ENCODE results near the gene MORN2. TPM values are rescaled to one million over a fixed set of nuclear protein-coding genes. Genes with fewer than 3 reads are reported as not detected.
A peak's percentile ranks its signal among the peaks of the same experiment; 100 is the strongest.
"Not testable (repeated sequence)": the region's sequence is repeated elsewhere in the genome, so short reads cannot be mapped to it uniquely, and the experiment has no call there.

MORN2 gene
- total RNA-seq (10.8 TPM), polyA plus RNA-seq (26.8 TPM)
- long read RNA-seq, donor 1, partial matches to known transcripts, result 0 of 1 reads
- long read RNA-seq, donor 1, other reads (novel, unspliced or antisense), result 0 of 1 reads
- long read RNA-seq, donor 2, partial matches to known transcripts, result 0 of 3 reads
- long read RNA-seq, donor 2, other reads (novel, unspliced or antisense), result 0 of 3 reads
- long read RNA-seq, donor 3, transcript MORN2-201 (5 exons, 739 nt), result major isoform, 13 of 13 reads
- long read RNA-seq, donor 3, partial matches to known transcripts, result 0 of 13 reads
- long read RNA-seq, donor 3, other reads (novel, unspliced or antisense), result 0 of 13 reads
- long read RNA-seq, donor 4, partial matches to known transcripts, result 0 of 1 reads
- long read RNA-seq, donor 4, other reads (novel, unspliced or antisense), result 0 of 1 reads
- long read RNA-seq, donor 5, transcript MORN2-201 (5 exons, 739 nt), result major isoform, 17 of 22 reads
- long read RNA-seq, donor 5, partial matches to known transcripts, result 5 of 22 reads
- long read RNA-seq, donor 5, other reads (novel, unspliced or antisense), result 0 of 22 reads
- long read RNA-seq, donor 6, transcript MORN2-201 (5 exons, 739 nt), result major isoform, 7 of 7 reads
- long read RNA-seq, donor 6, partial matches to known transcripts, result 0 of 7 reads
- long read RNA-seq, donor 6, other reads (novel, unspliced or antisense), result 0 of 7 reads
- long read RNA-seq, donor 7, partial matches to known transcripts, result 0 of 4 reads
- long read RNA-seq, donor 7, other reads (novel, unspliced or antisense), result 0 of 4 reads
- long read RNA-seq, donor 8, partial matches to known transcripts, result 0 of 1 reads
- long read RNA-seq, donor 8, other reads (novel, unspliced or antisense), result 0 of 1 reads
- long read RNA-seq, donor 9, partial matches to known transcripts, result 0 of 4 reads
- long read RNA-seq, donor 9, other reads (novel, unspliced or antisense), result 0 of 4 reads
- long read RNA-seq, donor 10, partial matches to known transcripts, result 0 of 2 reads
- long read RNA-seq, donor 10, other reads (novel, unspliced or antisense), result 0 of 2 reads

DNA sequence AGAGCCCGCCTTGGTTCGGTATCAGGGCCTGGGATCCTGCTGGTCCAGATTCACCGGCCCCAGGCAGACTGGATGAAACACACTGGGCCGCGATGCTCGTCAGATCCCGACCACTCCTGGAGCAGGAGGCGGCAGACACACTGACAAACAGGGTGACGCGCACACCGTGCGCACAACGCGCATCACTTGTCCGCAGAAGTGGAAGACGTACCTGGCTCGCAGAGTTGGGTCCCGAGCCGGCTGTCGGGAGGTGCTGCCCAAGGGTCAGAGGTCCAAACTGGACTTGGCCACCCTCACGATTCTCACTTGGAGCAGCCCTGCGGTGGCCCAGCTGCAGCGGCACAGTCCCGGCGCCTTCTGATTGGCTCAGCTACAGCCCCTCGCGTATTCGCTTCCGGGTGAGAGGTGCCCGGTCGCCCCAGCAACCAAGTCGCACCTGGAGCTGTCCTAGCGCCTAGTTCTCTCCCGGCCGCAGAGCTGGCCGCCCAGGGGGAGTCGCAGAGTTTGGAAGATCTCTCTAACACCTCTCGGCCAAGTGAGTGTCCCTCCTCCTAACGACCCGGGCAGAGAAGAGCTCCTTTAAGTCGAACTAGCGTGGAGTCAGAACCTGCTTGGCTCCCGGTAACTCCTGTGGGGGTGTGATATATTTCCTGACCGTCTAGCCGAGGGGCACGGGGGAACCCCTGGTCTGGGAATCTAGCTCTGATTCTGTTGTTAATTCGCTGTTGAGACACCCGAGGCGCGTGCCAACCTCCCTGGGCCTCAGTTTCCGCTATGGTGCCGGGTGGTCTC, at the start of gene MORN2, which contains the start of gene DHX57:
MORN2 (plus strand) TSS at position 401 of the 792 bp plus-strand sequence.
DHX57 (minus strand) TSS at position 359 of the 792 bp plus-strand sequence. CDS start 7,529 bp downstream, outside the sequence.
- WGBS, result 1% methylated on average over 52 of the region's 52 CpGs
- Histone ChIP-seq H3K27ac (ENCODE audit: low read depth in 1 of 2, low read length in 1 of 2) (peak within 1 kb of the TSS in 1 of 2 donors; percentile 34), H3K27me3 (ENCODE audit: control insufficient read depth in 2 of 2, insufficient read depth in 1 of 2, low read length in 1 of 2) (no peaks in the 10 kb centered on the region), H3K36me3 (ENCODE audit: control insufficient read depth in 2 of 2, insufficient read depth in 2 of 2, low read length in 1 of 2) (no peaks in the 10 kb centered on the region), H3K4me1 (ENCODE audit: control insufficient read depth in 2 of 2, insufficient read depth in 2 of 2, low read length in 2 of 2) (peaks cover 12% of the 10 kb centered on the region in 2 donors), H3K4me3 (ENCODE audit: low read length in 2 of 2) (peak within 1 kb of the TSS; percentile 64 to 97), H3K9me3 (ENCODE audit: control insufficient read depth in 2 of 2, insufficient read depth in 1 of 2, low read length in 1 of 2) (no peaks in the 10 kb centered on the region)
- peak; percentile 48 to 89 (median 78) for DNase-seq (ENCODE audit: low read depth in 6 of 9, low spot score in 9 of 9)

DNA sequence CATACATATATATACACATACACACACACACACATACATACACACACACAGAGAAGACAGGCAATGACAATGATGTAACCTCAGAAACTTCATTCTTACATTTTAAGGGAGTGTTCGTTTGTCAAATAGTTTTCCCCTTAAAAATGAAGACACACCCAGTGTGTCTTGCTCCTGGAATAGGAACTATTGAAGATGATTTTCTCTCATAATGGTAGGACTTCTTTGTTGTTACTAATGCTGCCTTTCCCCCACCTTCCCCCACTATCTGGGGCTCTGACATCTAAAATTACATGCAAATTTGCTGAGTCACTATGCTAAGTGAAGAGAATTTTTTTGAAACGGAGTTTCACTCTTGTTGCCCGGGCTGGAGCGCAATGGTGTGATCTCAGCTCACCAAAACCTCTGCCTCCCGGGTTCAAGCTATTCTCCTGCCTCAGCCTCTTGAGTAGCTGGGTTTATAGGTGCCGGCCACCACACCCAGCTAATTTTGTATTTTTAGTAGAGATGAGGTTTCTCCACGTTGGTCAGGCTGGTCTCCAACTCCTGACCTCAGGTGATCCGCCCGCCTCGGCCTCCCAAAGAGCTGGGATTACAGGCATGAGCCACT, 48.1 kb upstream of the MORN2 start:
- not testable (repeated sequence) for H3K4me3 ChIP-seq (ENCODE audit: low read length in 2 of 2); H3K4me1 ChIP-seq (ENCODE audit: control insufficient read depth in 2 of 2, insufficient read depth in 2 of 2, low read length in 2 of 2); H3K27me3 ChIP-seq (ENCODE audit: control insufficient read depth in 2 of 2, insufficient read depth in 1 of 2, low read length in 1 of 2); H3K27ac ChIP-seq (ENCODE audit: low read depth in 1 of 2, low read length in 1 of 2); DNase-seq (ENCODE audit: low read depth in 6 of 9, low spot score in 9 of 9); H3K9me3 ChIP-seq (ENCODE audit: control insufficient read depth in 2 of 2, insufficient read depth in 1 of 2, low read length in 1 of 2)
- 70% methylated on average over 10 of the region's 10 CpGs for WGBS
- peaks cover 9 to 18% of the 10 kb centered on the region in 2 donors for H3K36me3 ChIP-seq (ENCODE audit: control insufficient read depth in 2 of 2, insufficient read depth in 2 of 2, low read length in 1 of 2)

DNA sequence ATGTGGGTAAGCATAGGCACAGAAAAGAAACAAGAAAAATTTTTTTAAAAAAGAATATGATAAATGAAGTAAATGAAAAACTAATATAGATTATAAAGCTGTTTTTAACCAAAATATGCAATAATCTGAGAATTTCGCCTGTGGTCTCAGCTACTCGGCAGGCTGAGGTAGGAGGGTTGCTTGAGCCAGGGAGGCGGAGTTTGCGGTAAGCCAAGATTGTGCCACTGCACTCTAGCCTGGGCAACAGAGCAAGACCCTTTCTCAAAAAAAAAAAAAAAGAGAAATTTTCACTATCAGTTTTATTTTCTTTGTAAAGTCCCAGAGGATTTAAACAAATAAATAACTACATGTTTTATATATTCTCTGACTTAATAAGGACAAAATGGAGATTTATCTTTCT, 47.3 kb upstream of the MORN2 start:
- DNase-seq (ENCODE audit: low read depth in 6 of 9, low spot score in 9 of 9), result no peak
- peaks cover 7 to 18% of the 10 kb centered on the region in 2 donors for H3K36me3 ChIP-seq (ENCODE audit: control insufficient read depth in 2 of 2, insufficient read depth in 2 of 2, low read length in 1 of 2)
- no peaks in the 10 kb centered on the region for H3K27me3 ChIP-seq (ENCODE audit: control insufficient read depth in 2 of 2, insufficient read depth in 1 of 2, low read length in 1 of 2)
- H3K4me3 ChIP-seq (ENCODE audit: low read length in 2 of 2), result no peak overlapping the region
- H3K4me1 ChIP-seq (ENCODE audit: control insufficient read depth in 2 of 2, insufficient read depth in 2 of 2, low read length in 2 of 2), result no peaks in the 10 kb centered on the region
- H3K9me3 ChIP-seq (ENCODE audit: control insufficient read depth in 2 of 2, insufficient read depth in 1 of 2, low read length in 1 of 2), result no peaks in the 10 kb centered on the region
- no peak overlapping the region for H3K27ac ChIP-seq (ENCODE audit: low read depth in 1 of 2, low read length in 1 of 2)
- WGBS, result 72% methylated on average over 4 of the region's 4 CpGs

DNA sequence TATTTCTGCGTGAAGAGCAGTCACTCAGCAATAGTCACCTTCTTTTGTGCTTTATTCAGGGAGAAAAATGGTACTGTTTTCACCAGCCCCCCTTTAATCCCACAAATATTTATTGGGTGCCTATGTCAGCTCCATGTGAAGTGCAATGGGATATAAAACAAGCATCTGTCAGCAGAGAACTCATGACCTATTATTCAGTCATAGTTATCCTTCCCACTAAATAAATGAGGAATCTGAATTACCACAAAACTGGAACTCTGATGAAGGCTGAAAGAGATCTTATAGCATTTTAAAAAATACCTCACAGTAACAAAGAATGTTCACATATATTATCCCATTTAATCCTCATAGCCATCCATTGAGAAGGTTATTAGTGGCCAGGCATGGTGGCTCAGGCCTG, 45.8 kb upstream of the MORN2 start:
- no peaks in the 10 kb centered on the region for H3K27me3 ChIP-seq (ENCODE audit: control insufficient read depth in 2 of 2, insufficient read depth in 1 of 2, low read length in 1 of 2)
- no peak for DNase-seq (ENCODE audit: low read depth in 6 of 9, low spot score in 9 of 9)
- no peaks in the 10 kb centered on the region for H3K4me1 ChIP-seq (ENCODE audit: control insufficient read depth in 2 of 2, insufficient read depth in 2 of 2, low read length in 2 of 2)
- H3K27ac ChIP-seq (ENCODE audit: low read depth in 1 of 2, low read length in 1 of 2), result no peak overlapping the region
- H3K4me3 ChIP-seq (ENCODE audit: low read length in 2 of 2), result no peak overlapping the region
- 99% methylated on average over 1 of the region's 1 CpG for WGBS
- no peaks in the 10 kb centered on the region for H3K9me3 ChIP-seq (ENCODE audit: control insufficient read depth in 2 of 2, insufficient read depth in 1 of 2, low read length in 1 of 2)
- H3K36me3 ChIP-seq (ENCODE audit: control insufficient read depth in 2 of 2, insufficient read depth in 2 of 2, low read length in 1 of 2), result peaks cover 7 to 21% of the 10 kb centered on the region in 2 donors

DNA sequence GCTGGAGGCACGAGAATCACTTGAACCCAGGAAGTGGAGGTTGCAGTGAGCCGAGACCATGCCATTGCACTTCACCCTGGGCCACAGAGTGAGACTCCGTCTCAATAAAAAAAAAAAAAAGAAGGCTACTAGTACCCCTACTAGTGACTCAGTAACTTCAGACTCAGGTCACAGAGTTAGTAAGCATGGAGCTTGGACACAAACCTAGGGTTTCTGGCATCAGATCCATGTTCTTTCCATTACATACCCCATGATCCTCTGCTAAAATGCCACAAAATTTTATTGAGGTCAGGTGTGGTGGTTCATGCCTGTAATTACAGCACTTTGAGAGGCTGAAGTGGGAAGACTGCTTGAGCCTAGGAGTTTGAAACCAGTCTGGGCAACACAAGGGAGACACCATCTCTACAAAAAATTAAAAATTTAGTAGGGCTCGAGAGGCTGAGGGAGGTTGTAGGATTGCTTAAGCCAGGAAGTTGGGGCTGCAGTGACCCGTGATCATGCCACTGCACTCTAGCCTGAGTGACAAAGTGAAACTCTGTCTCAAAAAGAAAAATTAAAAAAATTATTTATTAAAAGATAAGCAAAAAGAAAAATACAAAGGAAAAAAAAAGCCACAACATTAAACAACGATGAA, 45.1 kb upstream of the MORN2 start:
- H3K4me1 ChIP-seq (ENCODE audit: control insufficient read depth in 2 of 2, insufficient read depth in 2 of 2, low read length in 2 of 2), result no peaks in the 10 kb centered on the region
- no peak overlapping the region for H3K27ac ChIP-seq (ENCODE audit: low read depth in 1 of 2, low read length in 1 of 2)
- 97% methylated on average over 6 of the region's 6 CpGs for WGBS
- H3K9me3 ChIP-seq (ENCODE audit: control insufficient read depth in 2 of 2, insufficient read depth in 1 of 2, low read length in 1 of 2), result no peaks in the 10 kb centered on the region
- no peak overlapping the region for H3K4me3 ChIP-seq (ENCODE audit: low read length in 2 of 2)
- DNase-seq (ENCODE audit: low read depth in 6 of 9, low spot score in 9 of 9), result no peak
- H3K36me3 ChIP-seq (ENCODE audit: control insufficient read depth in 2 of 2, insufficient read depth in 2 of 2, low read length in 1 of 2), result peaks cover 8 to 21% of the 10 kb centered on the region in 2 donors
- no peaks in the 10 kb centered on the region for H3K27me3 ChIP-seq (ENCODE audit: control insufficient read depth in 2 of 2, insufficient read depth in 1 of 2, low read length in 1 of 2)

DNA sequence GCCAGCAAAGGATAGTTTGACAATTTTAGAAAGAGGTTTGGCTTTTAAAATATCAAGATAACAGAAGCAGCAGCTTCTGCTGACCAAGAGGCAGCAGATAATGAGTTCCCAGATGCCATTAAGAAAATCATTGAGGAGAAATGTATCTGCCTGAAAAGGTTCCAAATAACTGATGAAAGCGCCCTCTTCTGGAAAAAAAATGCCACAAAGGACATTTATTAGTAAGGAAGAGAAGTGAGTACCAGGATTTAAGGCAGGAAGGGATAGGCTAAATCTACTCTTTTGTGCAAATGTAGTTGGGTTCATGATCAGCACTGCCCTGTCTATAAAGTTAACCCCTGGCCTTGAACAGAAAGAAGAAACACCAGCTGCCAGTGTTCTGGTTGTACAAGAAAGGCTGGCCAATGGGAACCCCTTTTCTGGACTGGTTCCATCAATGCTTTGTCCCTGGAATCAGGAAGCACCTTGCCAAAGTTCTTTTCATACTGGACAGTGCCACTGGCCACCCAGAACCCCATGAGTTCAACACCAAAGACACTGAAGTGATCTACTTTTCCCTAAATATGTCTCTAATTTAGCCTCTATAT, 40.7 kb upstream of the MORN2 start:
- DNase-seq (ENCODE audit: low read depth in 6 of 9, low spot score in 9 of 9), result peak in 2 of 9 donors; percentile 5 to 22
- Histone ChIP-seq H3K27ac (ENCODE audit: low read depth in 1 of 2, low read length in 1 of 2) (no peak overlapping the region), H3K36me3 (ENCODE audit: control insufficient read depth in 2 of 2, insufficient read depth in 2 of 2, low read length in 1 of 2) (peaks cover 2 to 16% of the 10 kb centered on the region in 2 donors), H3K4me1 (ENCODE audit: control insufficient read depth in 2 of 2, insufficient read depth in 2 of 2, low read length in 2 of 2) (no peaks in the 10 kb centered on the region), H3K9me3 (ENCODE audit: control insufficient read depth in 2 of 2, insufficient read depth in 1 of 2, low read length in 1 of 2) (no peaks in the 10 kb centered on the region), H3K27me3 (ENCODE audit: control insufficient read depth in 2 of 2, insufficient read depth in 1 of 2, low read length in 1 of 2) (no peaks in the 10 kb centered on the region), H3K4me3 (ENCODE audit: low read length in 2 of 2) (no peak overlapping the region)
- 94% methylated on average over 1 of the region's 1 CpG for WGBS

DNA sequence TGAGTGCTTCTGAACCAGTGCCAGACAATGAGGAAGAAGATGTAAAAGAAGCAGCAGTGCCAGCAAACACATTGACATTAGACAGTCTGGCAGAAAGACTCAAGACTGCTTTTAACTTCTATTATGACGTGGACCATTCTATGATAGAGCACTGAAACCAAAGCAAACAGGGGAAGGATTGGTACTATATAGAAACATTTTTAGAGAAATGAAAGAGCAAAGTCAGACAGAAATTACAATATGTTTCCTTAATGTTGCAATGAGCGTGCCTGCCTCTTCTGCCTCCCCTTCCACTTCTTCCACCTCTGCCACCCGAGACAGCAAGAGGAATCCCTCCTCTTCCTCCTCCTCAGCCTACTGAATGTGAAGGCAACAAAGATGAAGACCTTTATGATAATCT, 39.8 kb upstream of the MORN2 start:
- H3K4me3 ChIP-seq (ENCODE audit: low read length in 2 of 2), result no peak overlapping the region
- peak in 1 of 9 donors; percentile 13 for DNase-seq (ENCODE audit: low read depth in 6 of 9, low spot score in 9 of 9)
- no peaks in the 10 kb centered on the region for H3K9me3 ChIP-seq (ENCODE audit: control insufficient read depth in 2 of 2, insufficient read depth in 1 of 2, low read length in 1 of 2)
- H3K4me1 ChIP-seq (ENCODE audit: control insufficient read depth in 2 of 2, insufficient read depth in 2 of 2, low read length in 2 of 2), result no peaks in the 10 kb centered on the region
- no peak overlapping the region for H3K27ac ChIP-seq (ENCODE audit: low read depth in 1 of 2, low read length in 1 of 2)
- WGBS, result 96% methylated on average over 3 of the region's 3 CpGs
- H3K27me3 ChIP-seq (ENCODE audit: control insufficient read depth in 2 of 2, insufficient read depth in 1 of 2, low read length in 1 of 2), result no peaks in the 10 kb centered on the region
- H3K36me3 ChIP-seq (ENCODE audit: control insufficient read depth in 2 of 2, insufficient read depth in 2 of 2, low read length in 1 of 2), result peaks cover 2 to 12% of the 10 kb centered on the region in 2 donors

All from thymus (tissue), 14 donors.